Muscle layer of colon (tissue), 2 donors: Measurements from ENCODE around the gene GASK1B.

Source experiments
- H3K27ac ChIP-seq: one replicate; pipeline ENCODE4 v1.7.0; 2013; ENCODE audit warnings: low read depth, mild to moderate bottlenecking, low read length, moderate library complexity
- H3K27me3 ChIP-seq, 2 donors: one replicate each; pipeline ENCODE4 v1.7.0; 2013; ENCODE audit warnings: low read length in 2 of 2, mild to moderate bottlenecking in 2 of 2; ENCODE audit not compliant: insufficient read depth in 2 of 2, control insufficient read depth in 1 of 2
- H3K36me3 ChIP-seq: one replicate; pipeline ENCODE4 v1.7.0; 2013; ENCODE audit warnings: mild to moderate bottlenecking, low read length; ENCODE audit not compliant: insufficient read depth
- H3K4me1 ChIP-seq: one replicate; pipeline ENCODE4 v1.7.0; 2013; ENCODE audit warnings: mild to moderate bottlenecking, low read length; ENCODE audit not compliant: insufficient read depth
- H3K4me3 ChIP-seq, 2 donors: one replicate each; pipeline ENCODE4 v1.7.0; 2013; ENCODE audit warnings: low read length in 2 of 2, low read depth in 1 of 2, mild to moderate bottlenecking in 1 of 2, moderate library complexity in 1 of 2
- H3K9ac ChIP-seq: one replicate; pipeline ENCODE4 v1.7.0; 2013; ENCODE audit warnings: low read length
- H3K9me3 ChIP-seq: one replicate; pipeline ENCODE4 v1.7.0; 2013; ENCODE audit warnings: mild to moderate bottlenecking, low read length
- donor health status: abdominal sarcoma.
- donor health status: Adenocarcinoma of cecum.

Gene GASK1B

DNA sequence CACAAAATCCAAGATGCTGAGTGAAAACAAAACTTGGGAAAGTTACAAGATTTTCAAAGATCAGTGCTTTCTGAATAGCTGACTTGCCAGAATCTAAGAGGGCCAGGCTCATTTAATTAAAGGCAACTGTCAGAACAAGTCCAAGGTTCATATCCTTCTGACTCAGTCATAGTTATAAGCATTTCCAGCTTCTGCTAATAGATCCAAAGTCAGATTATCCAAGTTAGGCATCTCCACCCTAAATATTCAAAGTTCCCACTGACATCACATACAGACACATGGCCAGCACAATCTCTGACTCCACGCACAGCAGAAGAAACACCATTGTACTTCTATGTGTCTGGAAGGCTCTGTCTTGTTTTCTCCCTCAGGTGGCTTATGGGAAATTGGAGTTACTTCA is 41.8 kb downstream of the GASK1B start:
- Histone ChIP-seq H3K4me1 (no peaks in the 10 kb centered on the region), H3K27ac (no peak overlapping the region), H3K4me3 (no peak overlapping the region), H3K36me3 (peaks cover 4% of the 10 kb centered on the region), H3K9me3 (no peaks in the 10 kb centered on the region), H3K9ac (no peak overlapping the region), H3K27me3 (no peaks in the 10 kb centered on the region)

DNA sequence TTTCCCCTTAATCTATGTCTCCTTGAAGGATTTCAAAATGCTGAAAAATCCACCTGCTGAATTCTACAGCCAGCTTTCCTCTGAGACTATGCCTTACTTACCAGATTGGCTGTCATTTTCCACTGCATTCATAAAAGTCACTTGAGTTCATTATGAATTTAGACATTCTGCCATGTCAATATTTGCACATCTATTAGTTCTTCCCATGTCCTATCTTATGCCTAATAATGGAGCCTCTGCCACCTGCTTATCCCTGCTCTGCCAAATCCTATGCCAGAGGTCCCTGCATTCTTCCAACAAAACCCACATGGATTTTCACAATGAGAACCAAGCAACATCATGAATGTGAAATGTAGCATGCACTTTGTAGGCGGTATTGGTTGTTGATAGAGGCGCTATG is 42.6 kb downstream of the GASK1B start:
- no peaks in the 10 kb centered on the region for H3K9me3 ChIP-seq
- H3K27ac ChIP-seq: no peak overlapping the region
- no peak overlapping the region for H3K9ac ChIP-seq
- H3K4me3 ChIP-seq: no peak overlapping the region
- no peaks in the 10 kb centered on the region for H3K27me3 ChIP-seq
- peaks cover 3% of the 10 kb centered on the region for H3K4me1 ChIP-seq
- peaks cover 4% of the 10 kb centered on the region for H3K36me3 ChIP-seq

DNA sequence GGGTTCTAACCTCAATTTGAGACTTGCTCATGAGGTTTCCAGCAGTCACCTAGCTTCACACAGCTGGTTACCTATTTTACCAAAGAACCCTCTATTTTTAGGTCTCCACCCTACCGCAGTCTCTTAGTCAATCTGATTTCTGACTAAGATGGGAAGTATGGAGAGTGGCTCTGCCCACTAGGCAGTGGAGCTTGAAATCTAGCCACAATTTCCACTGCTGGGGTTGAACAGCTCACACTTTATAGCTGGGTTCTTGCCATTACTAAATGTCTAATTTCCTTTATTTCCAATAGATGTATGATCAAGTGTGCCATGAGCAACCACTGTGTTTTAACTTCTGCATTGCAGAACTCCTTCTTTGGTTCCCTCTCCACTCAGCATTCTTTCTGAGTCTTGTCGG is 43.1 kb downstream of the GASK1B start:
- no peak overlapping the region for H3K27ac ChIP-seq
- peaks cover 4% of the 10 kb centered on the region for H3K36me3 ChIP-seq
- no peaks in the 10 kb centered on the region for H3K9me3 ChIP-seq
- H3K9ac ChIP-seq: no peak overlapping the region
- H3K4me1 ChIP-seq: peaks cover 5% of the 10 kb centered on the region
- H3K27me3 ChIP-seq: no peaks in the 10 kb centered on the region
- H3K4me3 ChIP-seq: no peak overlapping the region

DNA sequence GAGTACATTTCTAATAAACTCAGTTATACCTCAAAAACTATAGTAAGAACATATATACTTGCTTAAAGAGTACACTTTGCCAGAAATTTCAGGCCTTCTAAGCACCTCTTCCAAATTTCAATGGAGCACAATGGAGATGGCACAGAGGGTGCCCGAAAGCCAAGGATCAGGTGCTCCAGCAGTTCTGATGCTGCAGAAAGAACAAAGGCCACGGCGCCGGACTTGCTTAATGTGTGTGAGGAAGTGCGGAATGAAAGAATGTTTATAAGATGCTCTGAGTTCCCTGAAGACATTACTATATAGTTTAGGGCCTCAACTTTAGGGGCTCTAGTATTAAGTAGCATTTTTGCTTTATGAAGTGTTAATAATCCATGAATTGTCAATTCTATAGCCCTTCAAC is 44.3 kb downstream of the GASK1B start:
- no peak overlapping the region for H3K27ac ChIP-seq
- peaks cover 4% of the 10 kb centered on the region for H3K36me3 ChIP-seq

DNA sequence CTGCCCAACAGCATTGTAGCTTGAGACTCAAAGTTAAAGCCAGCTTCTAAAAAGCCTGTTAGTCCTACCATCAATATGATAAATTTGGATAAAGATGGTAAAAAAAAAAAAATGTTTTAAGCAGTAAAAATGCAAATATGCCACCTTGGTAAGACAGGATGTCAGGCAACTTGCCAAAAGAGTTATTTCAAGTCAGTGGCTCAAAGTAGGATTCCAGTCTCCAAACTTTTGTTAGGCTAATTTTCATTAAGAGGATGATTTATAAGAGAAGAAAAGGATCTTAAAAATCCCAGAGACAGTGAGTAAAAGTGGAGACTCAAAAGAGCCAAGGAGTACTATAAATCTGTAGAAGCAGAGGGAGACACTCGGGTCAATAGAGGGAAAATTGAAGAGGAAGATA is 47.5 kb downstream of the GASK1B start:
- H3K27me3 ChIP-seq: no peaks in the 10 kb centered on the region
- H3K4me1 ChIP-seq: peaks cover 36% of the 10 kb centered on the region
- peaks cover 4% of the 10 kb centered on the region for H3K36me3 ChIP-seq
- no peak overlapping the region for H3K4me3 ChIP-seq
- no peak overlapping the region for H3K9ac ChIP-seq
- H3K27ac ChIP-seq: no peak overlapping the region
- H3K9me3 ChIP-seq: no peaks in the 10 kb centered on the region

More for the DNA sequence above, 44.3 kb downstream of the GASK1B start:
- Histone ChIP-seq H3K4me3 (no peak overlapping the region), H3K9me3 (no peaks in the 10 kb centered on the region), H3K9ac (no peak overlapping the region), H3K4me1 (peaks cover 5% of the 10 kb centered on the region), H3K27me3 (no peaks in the 10 kb centered on the region)
